ENCODE results near the gene UBE2F. TPM values are rescaled to one million over a fixed set of nuclear protein-coding genes. Genes with fewer than 3 reads are reported as not detected.
A peak's percentile ranks its signal among the peaks of the same experiment; 100 is the strongest.

Gene UBE2F
- total and polyA plus RNA-seq, 2 of the 13 experiments (the other 11 are each of a cell fraction or from before 2014, with no cell fraction given), result 35.4 to 73.1 TPM

GRCh38 chr2:237966565-237967462, at the start of gene UBE2F (continued):
- TF ChIP-seq ZNF570 (CRISPR knock-in tag; IDR thresholded peaks at IDR 0.05; ENCODE audit: borderline replicate concordance) (no peak), HMG20A (CRISPR knock-in tag; IDR thresholded peaks at IDR 0.05; ENCODE audit: borderline replicate concordance) (no peak), ZNF446 (CRISPR knock-in tag; IDR thresholded peaks at IDR 0.05) (no peak), ZBTB33 (CRISPR knock-in tag; IDR thresholded peaks at IDR 0.05) (peak; percentile 69), ZNF572 (CRISPR knock-in tag; IDR thresholded peaks at IDR 0.05) (peak; percentile 79; the same call in 1 of the 2 replicates), BCL6 (CRISPR knock-in tag; IDR thresholded peaks at IDR 0.05) (peak; percentile 59), ELF1 (CRISPR knock-in tag; IDR thresholded peaks at IDR 0.05) (peak; percentile 65), TMF1 (CRISPR knock-in tag; IDR thresholded peaks at IDR 0.05; ENCODE audit: low read depth) (peak; percentile 31), ZNF496 (CRISPR knock-in tag; IDR thresholded peaks at IDR 0.05; ENCODE audit: insufficient replicate concordance) (no peak), ZNF263 (CRISPR knock-in tag; IDR thresholded peaks at IDR 0.05) (no peak), SP4 (CRISPR knock-in tag; IDR thresholded peaks at IDR 0.05) (peak; percentile 96), ZNF749 (CRISPR knock-in tag; IDR thresholded peaks at IDR 0.05; ENCODE audit: borderline replicate concordance) (no peak; the same call in 1 of the 2 replicates), FOXK1 (CRISPR knock-in tag; IDR thresholded peaks at IDR 0.05; ENCODE audit: borderline replicate concordance, low read depth) (peak; percentile 85; the same call in 1 of the 2 replicates), CREBL2 (CRISPR knock-in tag; IDR thresholded peaks at IDR 0.05; ENCODE audit: borderline replicate concordance) (0 out of 2 replicates have a peak, but pooled peaks have one; percentile 6), STAG1 (CRISPR knock-in tag; IDR thresholded peaks at IDR 0.05) (no peak; the same call in 1 of the 2 replicates), ZNF576 (CRISPR knock-in tag; IDR thresholded peaks at IDR 0.05) (no peak), FOXM1 (CRISPR knock-in tag; IDR thresholded peaks at IDR 0.05) (no peak), ZNF660 (CRISPR knock-in tag; IDR thresholded peaks at IDR 0.05; ENCODE audit: borderline replicate concordance, low read depth) (no peak), CC2D1A (CRISPR knock-in tag; IDR thresholded peaks at IDR 0.05) (no peak), BATF2 (CRISPR knock-in tag; IDR thresholded peaks at IDR 0.05) (no peak), HDAC1 (CRISPR knock-in tag; IDR thresholded peaks at IDR 0.05) (peak; percentile 99), PCBP1 (IDR thresholded peaks at IDR 0.05; ENCODE audit: borderline replicate concordance, low read depth, low read length) (peak; percentile 85; the same call in 1 of the 2 replicates), ZNF781 (CRISPR knock-in tag; IDR thresholded peaks at IDR 0.05; ENCODE audit: borderline replicate concordance, not compliant biosample characterization) (no peak), ZMYM4 (CRISPR knock-in tag; IDR thresholded peaks at IDR 0.05) (peak; percentile 94), ESRRA (CRISPR knock-in tag; IDR thresholded peaks at IDR 0.05; ENCODE audit: low read depth) (no peak), LCORL (IDR thresholded peaks at IDR 0.05) (no peak), LCORL (CRISPR knock-in tag; IDR thresholded peaks at IDR 0.05) (peak; percentile 32; the same call in 1 of the 2 replicates)
